WTC11 (cell line): ENCODE measurements around the gene PRPF8. TPM values are rescaled to one million over a fixed set of nuclear protein-coding genes. Genes with fewer than 3 reads are reported as not detected.

Experiments used
- ATAC-seq: fragments of 200-7000 bp; cut with Tn5 transposase; 2 replicates; pipeline ENCODE4 v1.10.0; 2021; ENCODE audit warnings: mild to moderate bottlenecking, moderate library complexity
- CTCF ChIA-PET: fragments of 300-600 bp; sonication (Branson Sonifier 250); formaldehyde crosslinking; loops from one replicate; lab custom pipeline; 2021; ENCODE audit warnings: antibody characterized with exemption; lab: Charles Lee
- POLR2A ChIA-PET: fragments of 350-600 bp; sonication (Branson Sonifier 250); formaldehyde crosslinking; loops from one replicate; lab custom pipeline; 2021; ENCODE audit warnings: antibody characterized with exemption; lab: Charles Lee
- DNase-seq: peaks from one replicate; pipeline ENCODE4 v3.0.0; 2021; ENCODE audit warnings: low spot score
- H3K27ac Mint-ChIP-seq: 2 replicates; pipeline ENCODE4 v1.8.0; 2021; ENCODE audit warnings: mixed read lengths
- H3K27me3 Mint-ChIP-seq: 2 replicates; pipeline ENCODE4 v1.8.0; 2021; ENCODE audit warnings: low read depth, mild to moderate bottlenecking, moderate library complexity, mixed read lengths
- H3K36me3 Mint-ChIP-seq: 2 replicates; pipeline ENCODE4 v1.8.0; 2021; ENCODE audit warnings: mixed read lengths
- H3K4me1 Mint-ChIP-seq: 2 replicates; pipeline ENCODE4 v1.8.0; 2022; ENCODE audit warnings: mixed read lengths
- H3K4me3 Mint-ChIP-seq: 2 replicates; pipeline ENCODE4 v1.8.0; 2021; ENCODE audit warnings: mild to moderate bottlenecking, moderate library complexity, mixed read lengths
- H3K9me3 Mint-ChIP-seq: 2 replicates; pipeline ENCODE4 v1.8.0; 2021; ENCODE audit warnings: mixed read lengths
- AR ChIP-seq: fragments of 250-450 bp; sonication (Bioruptor Pico); IDR thresholded peaks from 2 replicates; pipeline ENCODE4 v1.9.0; 2021; ENCODE audit warnings: mild to moderate bottlenecking
- ARID4B ChIP-seq: sonication (generic); formaldehyde crosslinking; IDR thresholded peaks from 2 replicates; pipeline ENCODE4 v1.8.0; 2023; ENCODE audit warnings: missing genetic modification reagents, mild to moderate bottlenecking, borderline replicate concordance
- ATF1 ChIP-seq: sonication (generic); formaldehyde crosslinking; IDR thresholded peaks from 2 replicates; pipeline ENCODE4 v1.8.1; 2023; ENCODE audit warnings: mild to moderate bottlenecking, moderate library complexity, missing genetic modification reagents
- CDX4 ChIP-seq: fragments of 250-450 bp; sonication (Bioruptor Pico); IDR thresholded peaks from 2 replicates; pipeline ENCODE4 v1.9.0; 2021; ENCODE audit warnings: moderate library complexity, mild to moderate bottlenecking, inconsistent platforms, borderline replicate concordance
- CREB1 ChIP-seq: sonication (generic); formaldehyde crosslinking; IDR thresholded peaks from 2 replicates; pipeline ENCODE4 v1.8.0; 2023; ENCODE audit warnings: mild to moderate bottlenecking, missing genetic modification reagents
- ELF4 ChIP-seq: sonication (generic); formaldehyde crosslinking; IDR thresholded peaks from 2 replicates; pipeline ENCODE4 v1.8.1; 2022; ENCODE audit warnings: low read depth, mild to moderate bottlenecking, moderate library complexity, missing genetic modification reagents
- GABPB1 ChIP-seq: sonication (generic); formaldehyde crosslinking; IDR thresholded peaks from 2 replicates; pipeline ENCODE4 v1.8.1; 2023; ENCODE audit warnings: mild to moderate bottlenecking, missing genetic modification reagents
- HMGA2 ChIP-seq: fragments of 250-450 bp; sonication (Bioruptor Pico); IDR thresholded peaks from 2 replicates; pipeline ENCODE4 v1.4.0; 2021; ENCODE audit warnings: mild to moderate bottlenecking, moderate library complexity
- MAX ChIP-seq: sonication (generic); formaldehyde crosslinking; IDR thresholded peaks from 2 replicates; pipeline ENCODE4 v1.8.0; 2022; ENCODE audit warnings: mild to moderate bottlenecking, missing genetic modification reagents
- NFYB ChIP-seq: sonication (generic); formaldehyde crosslinking; conservative IDR thresholded peaks from 2 replicates; pipeline ENCODE4 v1.8.0; 2022; ENCODE audit warnings: low read depth, missing genetic modification reagents
- NR2C2 ChIP-seq: sonication (generic); formaldehyde crosslinking; IDR thresholded peaks from 2 replicates; pipeline ENCODE4 v1.8.0; 2022; ENCODE audit warnings: mild to moderate bottlenecking, missing genetic modification reagents
- RELA ChIP-seq: sonication (generic); formaldehyde crosslinking; IDR thresholded peaks from 2 replicates; pipeline ENCODE4 v1.8.1; 2022; ENCODE audit warnings: missing genetic modification reagents, mild to moderate bottlenecking, borderline replicate concordance
- SMAD4 ChIP-seq: sonication (generic); formaldehyde crosslinking; IDR thresholded peaks from 2 replicates; pipeline ENCODE4 v1.8.0; 2022; ENCODE audit warnings: mild to moderate bottlenecking, missing genetic modification reagents
- TCF7 ChIP-seq: sonication (generic); formaldehyde crosslinking; IDR thresholded peaks from 2 replicates; pipeline ENCODE4 v1.8.0; 2022; ENCODE audit warnings: mild to moderate bottlenecking, low read depth, missing genetic modification reagents, moderate library complexity
- USF2 ChIP-seq: sonication (generic); formaldehyde crosslinking; IDR thresholded peaks from 2 replicates; pipeline ENCODE4 v1.8.1; 2023; ENCODE audit warnings: mild to moderate bottlenecking, missing genetic modification reagents, moderate library complexity
- total RNA-seq: library from RNA; stranded (reverse); gene quantifications from 3 replicates; pipeline ENCODE4 v1.2.3, GENCODE V29; 2021
- TF ChIP-seq, protein P1 (sequence below): sonication (generic); formaldehyde crosslinking; IDR thresholded peaks from 2 replicates; pipeline ENCODE4 v1.8.1; 2022; ENCODE audit warnings: low read depth, mild to moderate bottlenecking, moderate library complexity, missing genetic modification reagents, borderline replicate concordance

The PRPF8 gene
- total RNA-seq, 1 experiment from 2014 or later = 388 TPM

DNA sequence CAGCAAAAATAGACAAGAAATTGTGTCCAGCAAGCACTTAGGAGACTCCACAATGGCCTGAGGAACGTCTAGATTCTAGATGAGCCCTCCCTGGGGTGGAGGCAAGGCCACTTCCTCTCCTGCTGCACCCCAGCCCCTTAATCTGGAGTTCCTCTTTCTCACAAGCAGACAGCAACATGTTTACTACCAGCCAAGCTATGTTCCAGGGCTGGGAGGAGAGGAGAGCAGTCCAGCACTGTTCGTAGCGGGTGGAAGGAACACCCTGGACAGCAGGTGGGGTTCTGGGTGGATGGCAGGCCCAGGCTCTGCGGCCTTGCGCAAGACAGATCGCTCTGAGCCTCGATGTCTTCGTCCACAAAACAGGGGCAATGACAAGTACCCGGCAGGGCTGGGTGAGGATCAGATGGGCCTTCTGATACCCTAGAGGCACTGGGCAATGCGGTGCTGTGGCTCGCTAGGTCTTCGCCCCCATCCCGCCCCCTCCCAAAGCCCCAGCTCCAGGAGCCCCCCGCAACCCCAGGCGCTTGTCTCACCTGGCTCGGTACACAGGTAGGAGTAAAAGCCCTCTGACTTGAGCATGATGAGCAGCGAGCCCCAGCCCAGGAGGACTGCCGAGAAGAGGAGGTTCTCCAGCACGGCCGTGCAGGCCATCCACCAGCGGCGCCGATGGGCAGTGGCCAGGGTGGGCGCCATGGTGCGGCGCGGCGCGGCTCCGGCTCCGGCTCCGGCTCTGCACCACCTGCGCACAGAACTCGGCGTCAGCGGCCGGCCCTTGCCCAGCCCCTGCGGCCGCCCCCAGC is 57.3 kb downstream of the PRPF8 start (continued):
- no peak for TF ChIP-seq CDX4
- no peak for TF ChIP-seq USF2 (CRISPR knock-in tag)
- TF ChIP-seq, all 79 proteins: peak for 0

- no peak for TF ChIP-seq ARID4B (CRISPR knock-in tag)
- TF ChIP-seq, protein P1, sequence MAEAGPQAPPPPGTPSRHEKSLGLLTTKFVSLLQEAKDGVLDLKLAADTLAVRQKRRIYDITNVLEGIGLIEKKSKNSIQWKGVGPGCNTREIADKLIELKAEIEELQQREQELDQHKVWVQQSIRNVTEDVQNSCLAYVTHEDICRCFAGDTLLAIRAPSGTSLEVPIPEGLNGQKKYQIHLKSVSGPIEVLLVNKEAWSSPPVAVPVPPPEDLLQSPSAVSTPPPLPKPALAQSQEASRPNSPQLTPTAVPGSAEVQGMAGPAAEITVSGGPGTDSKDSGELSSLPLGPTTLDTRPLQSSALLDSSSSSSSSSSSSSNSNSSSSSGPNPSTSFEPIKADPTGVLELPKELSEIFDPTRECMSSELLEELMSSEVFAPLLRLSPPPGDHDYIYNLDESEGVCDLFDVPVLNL = no peak
- DNase-seq (no peak), ATAC-seq (no peak)
- Mint-ChIP-seq H3K36me3 (no peaks in the 10 kb centered on the region), H3K4me1 (peaks cover 25% of the 10 kb centered on the region), H3K27ac (0 out of 2 replicates have a peak overlapping the region, but pooled peaks have one; percentile 47), H3K9me3 (no peaks in the 10 kb centered on the region), H3K27me3 (peaks cover 15% of the 10 kb centered on the region), H3K4me3 (peak overlapping the region; percentile 62)
- ChIA-PET POLR2A (interaction anchor here (0.6 to 1.1 kb wide), 3 partner anchors 23 to 51 kb away, joined by 4 to 5 read pairs (median 4); partner anchors contain the start of gene RILP), CTCF (interaction anchor here (0.8 to 8.7 kb wide), 4 partner anchors 22 to 93 kb away, joined by 3 to 240 read pairs (median 4); no protein-coding TSS in a partner anchor)
These were observed 58.3 kb downstream of the PRPF8 start for GRCh38 chr17:1626333-1626732.

- Mint-ChIP-seq H3K4me1 (peaks cover 25% of the 10 kb centered on the region), H3K36me3 (no peaks in the 10 kb centered on the region), H3K27ac (no peak overlapping the region), H3K9me3 (no peaks in the 10 kb centered on the region), H3K27me3 (peaks cover 11% of the 10 kb centered on the region), H3K4me3 (no peak overlapping the region)
- POLR2A ChIA-PET = no interaction called here
- no peak for DNase-seq
- ATAC-seq = no peak
- CTCF ChIA-PET = interaction anchor here (0.8 to 8.7 kb wide), 5 partner anchors 9 to 92 kb away, joined by 3 to 240 read pairs (median 3); no protein-coding TSS in a partner anchor
- TF ChIP-seq NFYB (CRISPR knock-in tag) = no peak
- TF ChIP-seq NR2C2 (CRISPR knock-in tag) = no peak
- TF ChIP-seq ELF4 (CRISPR knock-in tag) = no peak
- no peak for TF ChIP-seq GABPB1 (CRISPR knock-in tag)
- TF ChIP-seq AR (CRISPR knock-in tag) = no peak
- no peak for TF ChIP-seq SMAD4 (CRISPR knock-in tag)
- TF ChIP-seq CDX4 = no peak
- no peak for TF ChIP-seq ATF1
- no peak for TF ChIP-seq HMGA2
- no peak for TF ChIP-seq MAX (CRISPR knock-in tag)
- TF ChIP-seq RELA (CRISPR knock-in tag) = no peak
- no peak for TF ChIP-seq CREB1 (CRISPR knock-in tag)
- TF ChIP-seq TCF7 (CRISPR knock-in tag) = no peak
These were observed 59.1 kb downstream of the PRPF8 start for GRCh38 chr17:1625581-1625980.
